GM12865 (cell line): Measurements from ENCODE around the gene SGPP1.
"Not testable (repeated sequence)": the region's sequence is repeated elsewhere in the genome, so short reads cannot be mapped to it uniquely, and the experiment has no call there.

Experiments
- DNase-seq: peaks from one replicate; pipeline ENCODE4 v3.0.0; 2010; ENCODE audit warnings: low read depth
- H3K4me3 ChIP-seq: 2 replicates; pipeline ENCODE4 v1.5.1; 2011; ENCODE audit warnings: mild to moderate bottlenecking, low read depth, low read length, control low read depth
- CTCF ChIP-seq: IDR thresholded peaks from 2 replicates; pipeline ENCODE4 v1.5.1; 2011; ENCODE audit warnings: low read length, control low read depth, low read depth, inconsistent platforms; ENCODE audit not compliant: insufficient read depth; ENCODE audit errors: missing control alignments

Gene SGPP1

GRCh38 chr14:63764103-63764502 lies 36.2 kb upstream of the SGPP1 start:
- no peak for DNase-seq
- TF ChIP-seq CTCF: no peak

GRCh38 chr14:63761351-63762117 lies 33.7 kb upstream of the SGPP1 start:
- TF ChIP-seq CTCF: no peak
- DNase-seq: no peak
- no peak overlapping the region for H3K4me3 ChIP-seq

More at GRCh38 chr14:63764103-63764502, 36.2 kb upstream of the SGPP1 start:
- H3K4me3 ChIP-seq: no peak overlapping the region

GRCh38 chr14:63760014-63760413 lies 32.1 kb upstream of the SGPP1 start:
- H3K4me3 ChIP-seq: peak overlapping the region; percentile 31
- no peak for TF ChIP-seq CTCF
- peak; percentile 73 for DNase-seq

- DNase-seq: peak; percentile 75
- H3K4me3 ChIP-seq: peak overlapping the region; percentile 31
Measured at GRCh38 chr14:63759456-63759855, 31.6 kb upstream of the SGPP1 start.

GRCh38 chr14:63757211-63757610 lies 29.3 kb upstream of the SGPP1 start:
- no peak overlapping the region for H3K4me3 ChIP-seq
- no peak for DNase-seq
- no peak for TF ChIP-seq CTCF

More at GRCh38 chr14:63759456-63759855, 31.6 kb upstream of the SGPP1 start:
- no peak for TF ChIP-seq CTCF

GRCh38 chr14:63752449-63753169 lies 24.7 kb upstream of the SGPP1 start:
- DNase-seq: no peak
- TF ChIP-seq CTCF: no peak
- H3K4me3 ChIP-seq: no peak overlapping the region

- DNase-seq, H3K4me3 ChIP-seq: not testable (repeated sequence)
Measured at GRCh38 chr14:63751076-63751475, 23.2 kb upstream of the SGPP1 start.
